ENCODE results near the gene SGO1.
A peak's percentile ranks its signal among the peaks of the same experiment; 100 is the strongest.

- TF ChIP-seq CTCF (IDR thresholded peaks at IDR 0.05 in 8 of 11, conservative IDR thresholded peaks at IDR 0.05 in 3 of 11): no peak
- no peak for TF ChIP-seq POLR2A (IDR thresholded peaks at IDR 0.05)
- peak in 1 of 3 donors; percentile 4 for TF ChIP-seq POLR2AphosphoS5 (IDR thresholded peaks at IDR 0.05)
Observed at GRCh38 chr3:20154928-20155327, 31.1 kb downstream of the SGO1 start.
